K562 (cell line): Measurements from ENCODE around the gene TIAM1. TPM values are rescaled to one million over a fixed set of nuclear protein-coding genes. Genes with fewer than 3 reads are reported as not detected.

Experiments used
- ATAC-seq: fragments of 200-7000 bp; cut with Tn5 transposase; 3 replicates; pipeline ENCODE4 v1.9.1; 2020; ENCODE audit warnings: moderate library complexity
- BruUV-seq: library from RNA; stranded (reverse); fragments of 400-500 nt; replicated peaks from 2 replicates; lab custom pipeline; 2021; lab: Mats Ljungman, UMichigan
- CTCF ChIA-PET: fragments of 300-600 bp; formaldehyde crosslinking; extraction: SDS; loops from one replicate; lab custom pipeline; 2021; ENCODE audit warnings: low intra/inter-chr PET ratio; lab: Yijun Ruan, JAX
- POLR2A ChIA-PET: fragments of 300-600, 350-650 bp; sonication (Branson Sonifier 250); formaldehyde crosslinking; extraction: SDS; loops from one replicate; lab custom pipeline; 2021; ENCODE audit warnings: antibody characterized with exemption, inconsistent platforms; lab: Yijun Ruan, JAX
- DNase-seq, 4 experiments: peaks; one replicate each; pipeline versions ENCODE4 v3.0.0 to v3.0.0-alpha.2; 2011 to 2018; ENCODE audit warnings: low spot score in 3 of 4, mixed read lengths in 3 of 4; ENCODE audit errors: extremely low read depth in 1 of 4
- FAIRE-seq: peaks from 2 replicates; lab custom pipeline; 2011; peaks lifted over from hg19 to GRCh38; lab: Jason Lieb, UNC
- H2AFZ ChIP-seq: 2 replicates; pipeline ENCODE4 v1.6.0; 2011; ENCODE audit warnings: low read depth, low read length, control low read depth, inconsistent platforms
- H3K27ac ChIP-seq: fragments of 200-600 bp; 3 replicates; pipeline ENCODE4 v1.8.0; 2011; ENCODE audit warnings: low read depth, mild to moderate bottlenecking, control low read depth, inconsistent platforms, low read length, moderate library complexity, mixed read lengths; ENCODE audit errors: extremely low read depth
- H3K27me3 ChIP-seq, 2 experiments: fragments of 300-600 bp in 1 of 2; 2 replicates in 1 of 2; 3 replicates in 1 of 2; pipeline versions ENCODE4 v1.6.0 to v1.8.0; 2011; ENCODE audit warnings: inconsistent platforms in 2 of 2, low read length in 2 of 2, mild to moderate bottlenecking in 1 of 2, mixed read lengths in 1 of 2, moderate library complexity in 1 of 2; ENCODE audit not compliant: control insufficient read depth in 2 of 2, insufficient read depth in 2 of 2
- H3K36me3 ChIP-seq: fragments of 300-600 bp; 3 replicates; pipeline ENCODE4 v1.8.0; 2011; ENCODE audit warnings: mild to moderate bottlenecking, low read length, inconsistent platforms; ENCODE audit not compliant: control insufficient read depth, insufficient read depth
- H3K4me1 ChIP-seq, 2 experiments: fragments of 200-600 bp in 1 of 2; replicated peaks in 1 of 2; 2 replicates in 1 of 2; 3 replicates in 1 of 2; pipeline versions ENCODE4 v1.5.1 to v1.8.0; 2011; ENCODE audit warnings: inconsistent platforms in 2 of 2, low read length in 2 of 2, mild to moderate bottlenecking in 1 of 2, mixed read lengths in 1 of 2, moderate library complexity in 1 of 2; ENCODE audit not compliant: control insufficient read depth in 2 of 2, insufficient read depth in 2 of 2
- H3K4me2 ChIP-seq: 2 replicates; pipeline ENCODE4 v1.6.1; 2011; ENCODE audit warnings: low read length, control low read depth, inconsistent platforms, mixed read lengths; ENCODE audit not compliant: insufficient read depth
- H3K4me3 ChIP-seq: fragments of 200-600 bp; sonication (generic), shearing (Covaris generic); 2 replicates; pipeline ENCODE4 v1.5.1; 2016; ENCODE audit warnings: control low read depth, inconsistent platforms
- H3K79me2 ChIP-seq: fragments of 200-600 bp; 3 replicates; pipeline ENCODE4 v1.8.0; 2011; ENCODE audit warnings: low read length, inconsistent platforms; ENCODE audit not compliant: control insufficient read depth, insufficient read depth
- H3K9ac ChIP-seq, 2 experiments: 2 replicates each; pipeline versions ENCODE4 v1.6.0 to v1.6.1; 2011; ENCODE audit warnings: low read depth in 2 of 2, low read length in 2 of 2, control low read depth in 1 of 2, inconsistent platforms in 1 of 2, mild to moderate bottlenecking in 1 of 2, mixed read lengths in 1 of 2; ENCODE audit not compliant: insufficient read depth in 1 of 2
- H3K9me1 ChIP-seq: one replicate; pipeline ENCODE4 v1.6.0; 2011; ENCODE audit warnings: inconsistent platforms, mild to moderate bottlenecking, low read length, moderate library complexity; ENCODE audit not compliant: control insufficient read depth, insufficient read depth
- H3K9me3 ChIP-seq: replicated peaks from 2 replicates; pipeline ENCODE4 v1.5.1; 2011; ENCODE audit warnings: low read depth, low read length, inconsistent platforms; ENCODE audit not compliant: control insufficient read depth, insufficient read depth
- H4K20me1 ChIP-seq: replicated peaks from 2 replicates; pipeline ENCODE4 v1.6.1; 2011; ENCODE audit warnings: low read length, inconsistent platforms, mixed read lengths; ENCODE audit not compliant: control insufficient read depth, insufficient read depth
- ARID3B ChIP-seq: fragments of 250-450 bp; sonication (Bioruptor Pico); IDR thresholded peaks from 2 replicates; pipeline ENCODE4 v1.4.0; 2020; ENCODE audit warnings: borderline replicate concordance
- BRCA1 ChIP-seq, 2 experiments: fragments of 450-650 bp in 1 of 2; sonication (generic) in 1 of 2; formaldehyde crosslinking in 1 of 2; IDR thresholded peaks; 2 replicates each; pipeline versions ENCODE4 v1.5.0 to v1.6.1; 2017 to 2020; ENCODE audit warnings: mild to moderate bottlenecking in 1 of 2, missing genetic modification reagents in 1 of 2
- CBFA2T2 ChIP-seq: fragments of 450-650 bp; conservative IDR thresholded peaks from 2 replicates; pipeline ENCODE4 v1.6.1; 2017; ENCODE audit warnings: mild to moderate bottlenecking
- ELF4 ChIP-seq: fragments of 450-650 bp; formaldehyde crosslinking; IDR thresholded peaks from 2 replicates; pipeline ENCODE4 v1.4.0; 2022; ENCODE audit warnings: missing genetic modification characterization
- EP300 ChIP-seq: IDR thresholded peaks from 2 replicates; pipeline ENCODE4 v1.6.1; 2012; ENCODE audit warnings: low read length, improper control_type of control experiment
- ESRRA ChIP-seq: fragments of 450-650 bp; IDR thresholded peaks from 2 replicates; pipeline ENCODE4 v1.6.1; 2014; ENCODE audit warnings: low read depth, mild to moderate bottlenecking, moderate library complexity, borderline replicate concordance
- MNT ChIP-seq, 2 experiments: fragments of 450-650 bp; conservative IDR thresholded peaks; 2 replicates each; pipeline ENCODE4 v1.6.1; 2017; ENCODE audit warnings: mild to moderate bottlenecking in 2 of 2, moderate library complexity in 2 of 2
- MTF1 ChIP-seq: fragments of 250-450 bp; sonication (Bioruptor Pico); IDR thresholded peaks from 2 replicates; pipeline ENCODE4 v1.9.0; 2021; ENCODE audit warnings: moderate library complexity, mild to moderate bottlenecking, inconsistent platforms, borderline replicate concordance
- NCOR1 ChIP-seq: fragments of 450-650 bp; IDR thresholded peaks from 2 replicates; pipeline ENCODE4 v1.6.1; 2016; ENCODE audit warnings: mild to moderate bottlenecking, moderate library complexity
- NFIX ChIP-seq: fragments of 250-450 bp; sonication (Bioruptor Pico); IDR thresholded peaks from 2 replicates; pipeline ENCODE4 v1.4.0; 2020; ENCODE audit warnings: low read depth, mild to moderate bottlenecking, moderate library complexity
- RAD51 ChIP-seq: fragments of 450-650 bp; IDR thresholded peaks from 2 replicates; pipeline ENCODE4 v1.7.1; 2016; ENCODE audit warnings: low read depth, mild to moderate bottlenecking, borderline replicate concordance
- TAL1 ChIP-seq: fragments of 450-650 bp; IDR thresholded peaks from 2 replicates; pipeline ENCODE4 v1.6.1; 2016; ENCODE audit warnings: mild to moderate bottlenecking
- TEAD2 ChIP-seq: fragments of 450-650 bp; IDR thresholded peaks from 2 replicates; pipeline ENCODE4 v1.6.1; 2016; ENCODE audit warnings: missing genetic modification characterization, control low read depth, missing compliant biosample characterization
- TEAD4 ChIP-seq, 2 experiments: sonication (generic) in 1 of 2; formaldehyde crosslinking in 1 of 2; IDR thresholded peaks; 2 replicates each; pipeline versions ENCODE4 v1.6.1 to v1.8.0; 2012 to 2022; ENCODE audit warnings: borderline replicate concordance in 1 of 2, inconsistent platforms in 1 of 2, low read length in 1 of 2, mild to moderate bottlenecking in 1 of 2, missing genetic modification reagents in 1 of 2
- TGIF2 ChIP-seq: sonication (generic); formaldehyde crosslinking; IDR thresholded peaks from 2 replicates; pipeline ENCODE4 v1.8.1; 2022; ENCODE audit warnings: mild to moderate bottlenecking, missing genetic modification reagents, moderate library complexity
- ZNF586 ChIP-seq: fragments of 450-650 bp; formaldehyde crosslinking; conservative IDR thresholded peaks from 2 replicates; pipeline ENCODE4 v1.4.0; 2020; ENCODE audit warnings: mild to moderate bottlenecking, moderate library complexity
- ZNF76 ChIP-seq: fragments of 250-450 bp; sonication (Bioruptor Pico); IDR thresholded peaks from 2 replicates; pipeline ENCODE4 v1.4.0; 2020; ENCODE audit warnings: mild to moderate bottlenecking, moderate library complexity, borderline replicate concordance
- WGBS: fragments of 100-300 bp; shearing (Covaris generic); methylation state at CpG from one replicate; pipeline ENCODE4 v1.1.6; 2016; ENCODE audit warnings: low coverage, mixed read lengths; ENCODE audit not compliant: insufficient coverage; ENCODE audit errors: missing lambda C conversion rate; 5-methylcytosine and 5-hydroxymethylcytosine counted together
- in situ Hi-C: fragments of 300-500 bp; cut with MboI; formaldehyde crosslinking; loops from 4 replicates; pipeline ENCODE4 v1.15.0; 2018; ENCODE audit warnings: inconsistent platforms, mixed read lengths
- intact Hi-C: fragments of 100-400 bp; cut with micrococcal nuclease; formaldehyde crosslinking; loops from 2 replicates; pipeline ENCODE4 v1.14.2; 2022
- polyA plus RNA-seq, 8 experiments: library from polyadenylated mRNA; depleted of rRNA in 4 of 8; stranded (reverse) in 5 of 8; unstranded in 3 of 8; fragments of >200 nt; fragmentation: Nextera tagmentation in 2 of 8; fragmentation: Illumina TruSeq in 1 of 8; extraction: Ambion mirVana in 2 of 8; extraction: Trizol in 1 of 8; gene quantifications; 2 replicates each; pipeline versions ENCODE4 v1.2.1 to v1.2.3, GENCODE V29; 2011 to 2014; ENCODE audit warnings: inconsistent platforms in 1 of 8, missing spikeins in 1 of 8
- total RNA-seq, 7 experiments: library from RNA; depleted of rRNA in 6 of 7; stranded (reverse); fragments of >200 nt in 6 of 7; fragmentation: Illumina TruSeq in 2 of 7; extraction: Trizol in 2 of 7; gene quantifications; 2 replicates each; pipeline versions ENCODE4 v1.2.1 to v1.2.3, GENCODE V29; 2011 to 2021; ENCODE audit warnings: low replicate concordance in 1 of 7
- TF ChIP-seq, protein P1 (sequence below): fragments of 250-450 bp; sonication (Bioruptor Pico); IDR thresholded peaks from 2 replicates; pipeline ENCODE4 v1.5.1; 2021; ENCODE audit warnings: mild to moderate bottlenecking

The TIAM1 gene
- total and polyA plus RNA-seq, 9 of the 15 experiments (the other 6 are each of a cell fraction or from before 2014, with no cell fraction given), result 0.11 TPM; not detected in 8

GRCh38 chr21:31282095-31282709 lies 61.9 kb downstream of the TIAM1 start:
- no peak overlapping the region for H2AFZ ChIP-seq
- H3K79me2 ChIP-seq, result no peaks in the 10 kb centered on the region
- no peaks in the 10 kb centered on the region for H4K20me1 ChIP-seq
- in situ Hi-C loops (no loop called here), intact Hi-C loops (no loop called here)
- H3K9me3 ChIP-seq, result no peaks in the 10 kb centered on the region
- peaks cover 0 to 3% of the 10 kb centered on the region in 2 experiments; a peak in 2 of 5 replicates for H3K4me1 ChIP-seq
- H3K36me3 ChIP-seq, result no peaks in the 10 kb centered on the region
- peak; percentile 74 for FAIRE-seq
- H3K27me3 ChIP-seq, result peaks cover 3 to 6% of the 10 kb centered on the region in 2 experiments; a peak in 3 of 5 replicates
- no peaks in the 10 kb centered on the region for H3K9me1 ChIP-seq
- no peak overlapping the region for H3K27ac ChIP-seq
- POLR2A ChIA-PET, result no interaction called here
- H3K9ac ChIP-seq, result no peak overlapping the region
- 0% methylated on average over 9 of the region's 9 CpGs for WGBS
- no TSS peak for BruUV-seq
- CTCF ChIA-PET, result no interaction called here
- ATAC-seq, result peak; percentile 84
- H3K4me3 ChIP-seq, result no peak overlapping the region
- no peak overlapping the region for H3K4me2 ChIP-seq
- DNase-seq, result peak; percentile 40 to 72 (median 56)
- TF ChIP-seq ARID3B (CRISPR knock-in tag) (no peak), RAD51 (no peak), MNT (conservative IDR thresholded peaks at IDR 0.05) (0 out of 4 replicates have a peak, but pooled peaks of 1 of the 2 experiments have one; percentile 24), ZNF586 (CRISPR knock-in tag) (no peak), MTF1 (CRISPR knock-in tag) (no peak), TAL1 (peak; percentile 72), ELF4 (CRISPR knock-in tag) (no peak), TEAD4 (IDR thresholded peaks at IDR 0.05; ENCODE audit: low read length) (peak; percentile 59), TEAD4 (CRISPR knock-in tag; IDR thresholded peaks at IDR 0.05; ENCODE audit: borderline replicate concordance) (no peak), CBFA2T2 (peak; percentile 64), NCOR1 (peak; percentile 71), TGIF2 (no peak), NFIX (no peak), TEAD2 (tag) (no peak), ESRRA (peak; percentile 97), ZNF76 (CRISPR knock-in tag) (no peak), BRCA1 (IDR thresholded peaks at IDR 0.05) (no peak), BRCA1 (CRISPR knock-in tag; IDR thresholded peaks at IDR 0.05) (no peak), EP300 (0 out of 2 replicates have a peak, but pooled peaks have one; percentile 17)
- TF ChIP-seq, protein P1, sequence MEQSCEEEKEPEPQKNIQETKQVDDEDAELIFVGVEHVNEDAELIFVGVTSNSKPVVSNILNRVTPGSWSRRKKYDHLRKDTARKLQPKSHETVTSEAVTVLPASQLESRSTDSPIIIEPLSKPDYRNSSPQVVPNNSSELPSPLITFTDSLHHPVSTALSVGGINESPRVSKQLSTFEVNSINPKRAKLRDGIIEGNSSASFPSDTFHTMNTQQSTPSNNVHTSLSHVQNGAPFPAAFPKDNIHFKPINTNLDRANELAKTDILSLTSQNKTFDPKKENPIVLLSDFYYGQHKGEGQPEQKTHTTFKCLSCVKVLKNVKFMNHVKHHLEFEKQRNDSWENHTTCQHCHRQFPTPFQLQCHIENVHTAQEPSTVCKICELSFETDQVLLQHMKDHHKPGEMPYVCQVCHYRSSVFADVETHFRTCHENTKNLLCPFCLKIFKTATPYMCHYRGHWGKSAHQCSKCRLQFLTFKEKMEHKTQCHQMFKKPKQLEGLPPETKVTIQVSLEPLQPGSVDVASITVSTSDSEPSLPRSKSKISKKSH (CRISPR knock-in tag), result no peak
